IgD-negative memory B cell (primary cell): ENCODE data around the gene HK2. TPM values are rescaled to one million over a fixed set of nuclear protein-coding genes. Genes with fewer than 3 reads are reported as not detected.
"Not testable (repeated sequence)": the region's sequence is repeated elsewhere in the genome, so short reads cannot be mapped to it uniquely, and the experiment has no call there.

Source experiments
- H3K27ac Mint-ChIP-seq, 3 donors: one replicate each; pipeline ENCODE4 v1.8.0; 2020 to 2022; ENCODE audit warnings: mild to moderate bottlenecking in 3 of 3, mixed read lengths in 3 of 3, moderate library complexity in 1 of 3
- H3K27me3 Mint-ChIP-seq: one replicate; pipeline ENCODE4 v1.8.0; 2021; ENCODE audit warnings: mixed read lengths
- H3K36me3 Mint-ChIP-seq: one replicate; pipeline ENCODE4 v1.8.0; 2020; ENCODE audit warnings: mild to moderate bottlenecking, mixed read lengths
- H3K4me1 Mint-ChIP-seq, 3 donors: one replicate each; pipeline ENCODE4 v1.8.0; 2020 to 2022; ENCODE audit warnings: mixed read lengths in 3 of 3, mild to moderate bottlenecking in 1 of 3
- H3K4me3 Mint-ChIP-seq, 4 donors: one replicate each; pipeline ENCODE4 v1.8.0; 2020 to 2022; ENCODE audit warnings: mild to moderate bottlenecking in 4 of 4, mixed read lengths in 4 of 4, moderate library complexity in 3 of 4
- H3K9me3 Mint-ChIP-seq, 3 donors: one replicate each; pipeline ENCODE4 v1.8.0; 2020 to 2021; ENCODE audit warnings: mixed read lengths in 3 of 3, mild to moderate bottlenecking in 1 of 3
- polyA plus RNA-seq: library from polyadenylated mRNA; unstranded; fragments of 300-500 nt; fragmentation: Illumina TruSeq; gene quantifications from one replicate; pipeline ENCODE4 v1.2.3, GENCODE V29; 2021

HK2 gene
- polyA plus RNA-seq, 1 donor from 2014 or later: 4.3 TPM

DNA sequence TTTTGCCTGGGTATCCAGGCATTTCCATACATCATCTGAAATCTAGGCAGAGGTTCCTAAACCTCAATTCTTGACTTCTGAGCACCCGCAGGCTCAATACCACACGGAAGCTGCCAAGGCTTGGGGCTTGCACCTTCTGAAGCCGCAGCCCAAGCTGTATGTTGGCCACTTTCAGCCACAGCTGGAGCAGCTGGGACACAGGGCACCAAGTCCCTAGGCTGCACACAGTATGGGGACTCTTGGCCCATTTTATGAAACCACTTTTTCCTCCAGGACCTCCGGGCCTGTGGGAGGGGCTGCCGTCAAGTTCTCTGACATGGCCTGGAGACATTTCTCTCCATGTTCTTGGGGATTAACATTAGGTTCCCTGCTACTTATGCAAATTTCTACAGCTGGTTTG lies 72.5 kb downstream of the HK2 start:
- H3K27me3 Mint-ChIP-seq: peaks cover 17% of the 10 kb centered on the region
- H3K4me1 Mint-ChIP-seq: peaks cover 0 to 2% (median 0%) of the 10 kb centered on the region in 3 donors
- peaks cover 0 to 4% (median 2%) of the 10 kb centered on the region in 3 donors for H3K9me3 Mint-ChIP-seq
- no peak overlapping the region for H3K27ac Mint-ChIP-seq
- H3K36me3 Mint-ChIP-seq: peaks cover 1% of the 10 kb centered on the region
- no peak overlapping the region for H3K4me3 Mint-ChIP-seq

DNA sequence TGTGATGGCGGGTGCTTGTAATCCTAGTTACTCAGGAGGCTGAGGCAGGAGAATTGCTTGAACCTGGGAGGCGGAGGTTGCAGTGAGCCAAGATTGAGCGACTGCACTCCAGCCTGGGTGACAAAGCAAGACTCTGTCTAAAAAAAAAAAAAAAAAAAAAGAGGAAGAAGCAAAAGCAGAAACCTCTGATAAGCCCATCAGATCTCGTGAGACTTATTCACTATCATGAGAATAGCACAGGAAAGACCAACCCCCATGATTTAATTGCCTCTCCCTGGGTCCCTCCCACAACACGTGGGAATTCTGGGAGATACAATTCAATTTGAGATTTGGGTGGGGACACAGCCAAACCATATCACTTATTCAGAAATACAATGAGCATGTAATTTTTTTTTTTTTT lies 73.6 kb downstream of the HK2 start:
- not testable (repeated sequence) for H3K27ac Mint-ChIP-seq, H3K36me3 Mint-ChIP-seq, H3K9me3 Mint-ChIP-seq, H3K4me1 Mint-ChIP-seq, H3K4me3 Mint-ChIP-seq
- H3K27me3 Mint-ChIP-seq: peaks cover 23% of the 10 kb centered on the region

DNA sequence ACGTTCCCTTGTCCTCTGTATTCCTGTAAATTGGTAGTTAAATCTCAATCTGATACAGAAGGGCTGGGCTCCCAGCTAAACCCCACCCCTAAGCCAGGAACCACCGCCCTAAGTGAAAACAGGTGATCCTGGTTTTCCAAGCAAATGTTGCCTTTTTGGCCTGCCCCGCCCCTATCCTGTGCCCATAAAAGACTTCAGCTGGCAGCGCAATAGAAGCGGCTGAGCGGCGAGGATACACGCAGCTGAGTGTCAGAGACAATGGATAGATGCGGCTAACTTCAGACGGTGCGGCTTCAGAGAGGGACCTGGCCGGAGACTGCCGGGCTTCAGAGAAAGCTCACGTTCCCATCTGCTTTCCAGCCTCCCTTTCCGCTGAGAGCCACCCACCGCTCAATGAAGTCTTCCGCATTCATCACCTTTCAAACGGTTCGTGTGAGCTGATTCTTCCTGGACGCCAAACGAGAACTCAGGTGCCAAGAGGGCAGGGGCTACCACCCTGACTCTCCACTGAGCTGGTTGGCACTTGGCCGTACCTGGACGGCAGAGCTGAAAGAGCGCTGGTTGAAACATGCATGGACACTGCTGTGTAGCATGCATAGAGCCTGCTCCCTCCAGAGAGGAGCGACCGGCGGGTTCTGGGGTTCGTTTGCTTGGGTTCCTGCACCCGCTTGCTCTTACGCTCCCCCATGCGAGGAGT lies 75.0 kb downstream of the HK2 start:
- H3K27me3 Mint-ChIP-seq: peaks cover 28% of the 10 kb centered on the region
- no peak overlapping the region for H3K27ac Mint-ChIP-seq
- no peak overlapping the region for H3K4me3 Mint-ChIP-seq
- H3K9me3 Mint-ChIP-seq: peaks cover 0 to 4% (median 2%) of the 10 kb centered on the region in 3 donors
- H3K4me1 Mint-ChIP-seq: peaks cover 0 to 2% (median 0%) of the 10 kb centered on the region in 3 donors
- H3K36me3 Mint-ChIP-seq: peaks cover 1% of the 10 kb centered on the region

DNA sequence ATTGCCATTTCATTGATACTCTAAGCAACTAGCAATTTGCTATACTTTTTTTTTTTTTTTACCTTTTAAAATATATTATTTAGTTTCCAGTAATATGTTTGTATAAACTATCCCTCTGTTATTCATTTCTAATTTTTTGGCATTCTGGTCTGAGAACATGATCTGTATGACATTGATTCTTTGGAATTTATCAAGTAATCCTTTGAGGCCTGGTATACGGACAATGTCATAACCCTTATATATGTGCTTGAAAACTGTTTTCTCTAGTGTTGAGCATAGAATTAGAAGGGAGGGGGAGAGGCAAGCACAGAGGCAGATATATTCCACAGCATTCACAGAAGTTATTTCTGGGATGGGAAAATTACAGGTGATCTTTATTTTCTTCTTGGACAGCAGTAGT lies 76.3 kb downstream of the HK2 start:
- Mint-ChIP-seq H3K27ac (no peak overlapping the region), H3K36me3 (peaks cover 1% of the 10 kb centered on the region), H3K4me1 (peaks cover 0 to 2% (median 0%) of the 10 kb centered on the region in 3 donors), H3K9me3 (peaks cover 0 to 4% (median 2%) of the 10 kb centered on the region in 3 donors), H3K4me3 (no peak overlapping the region), H3K27me3 (peaks cover 30% of the 10 kb centered on the region)

DNA sequence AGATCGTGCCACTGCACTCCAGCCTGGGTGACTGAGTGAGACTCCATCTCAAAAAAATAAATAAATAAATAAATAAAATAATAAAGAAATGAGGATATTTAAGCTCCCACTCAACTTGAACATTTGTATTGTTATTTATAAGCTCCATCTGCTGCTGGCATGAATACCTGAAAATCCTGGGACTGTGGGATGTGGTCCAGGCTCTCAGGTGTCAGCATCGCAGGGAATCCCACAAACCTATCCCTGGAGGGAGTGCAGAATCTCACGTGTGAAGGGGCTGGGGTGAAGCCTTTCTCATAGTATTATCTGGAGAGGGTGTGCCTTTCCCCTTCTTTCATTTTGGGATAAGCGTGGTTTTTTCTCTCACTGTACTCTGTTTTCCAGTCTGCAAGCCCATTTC lies 77.1 kb downstream of the HK2 start:
- H3K27me3 Mint-ChIP-seq: peaks cover 30% of the 10 kb centered on the region
- H3K4me1 Mint-ChIP-seq: peaks cover 0 to 2% (median 0%) of the 10 kb centered on the region in 3 donors
- H3K36me3 Mint-ChIP-seq: peaks cover 1% of the 10 kb centered on the region
- no peak overlapping the region for H3K4me3 Mint-ChIP-seq
- peaks cover 0 to 4% (median 2%) of the 10 kb centered on the region in 3 donors for H3K9me3 Mint-ChIP-seq
- H3K27ac Mint-ChIP-seq: no peak overlapping the region

- no peaks in the 10 kb centered on the region for H3K9me3 Mint-ChIP-seq
- peaks cover 0 to 3% (median 1%) of the 10 kb centered on the region in 3 donors for H3K4me1 Mint-ChIP-seq
- peaks cover 24% of the 10 kb centered on the region for H3K27me3 Mint-ChIP-seq
- H3K4me3 Mint-ChIP-seq: no peak overlapping the region
- H3K27ac Mint-ChIP-seq: no peak overlapping the region
- no peaks in the 10 kb centered on the region for H3K36me3 Mint-ChIP-seq
Observed at GRCh38 chr2:74915743-74916142, 81.8 kb downstream of the HK2 start.

DNA sequence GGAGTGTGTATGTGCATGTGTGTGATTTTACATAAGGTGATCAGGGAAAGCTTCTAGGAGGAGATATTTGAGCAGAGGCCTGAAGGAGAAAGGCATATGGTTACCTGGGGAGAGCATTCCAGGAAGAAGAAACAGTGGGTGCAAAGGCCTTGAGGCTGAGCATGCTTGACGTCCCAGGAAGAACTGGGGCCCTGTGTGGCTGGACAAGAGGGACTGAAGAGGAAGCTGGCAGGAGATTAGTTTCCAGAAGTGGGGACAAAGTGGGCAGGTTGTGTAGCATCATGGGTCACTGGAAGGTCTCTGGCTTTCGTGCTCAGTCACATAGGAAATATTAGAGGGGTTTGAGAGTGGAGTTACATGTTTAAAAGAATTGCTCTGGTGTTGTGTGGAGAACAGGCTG lies 82.5 kb downstream of the HK2 start:
- no peaks in the 10 kb centered on the region for H3K9me3 Mint-ChIP-seq
- peak overlapping the region in 1 of 4 donors; percentile 6 for H3K4me3 Mint-ChIP-seq
- peaks cover 0 to 3% (median 1%) of the 10 kb centered on the region in 3 donors for H3K4me1 Mint-ChIP-seq
- peaks cover 20% of the 10 kb centered on the region for H3K27me3 Mint-ChIP-seq
- no peak overlapping the region for H3K27ac Mint-ChIP-seq
- no peaks in the 10 kb centered on the region for H3K36me3 Mint-ChIP-seq

DNA sequence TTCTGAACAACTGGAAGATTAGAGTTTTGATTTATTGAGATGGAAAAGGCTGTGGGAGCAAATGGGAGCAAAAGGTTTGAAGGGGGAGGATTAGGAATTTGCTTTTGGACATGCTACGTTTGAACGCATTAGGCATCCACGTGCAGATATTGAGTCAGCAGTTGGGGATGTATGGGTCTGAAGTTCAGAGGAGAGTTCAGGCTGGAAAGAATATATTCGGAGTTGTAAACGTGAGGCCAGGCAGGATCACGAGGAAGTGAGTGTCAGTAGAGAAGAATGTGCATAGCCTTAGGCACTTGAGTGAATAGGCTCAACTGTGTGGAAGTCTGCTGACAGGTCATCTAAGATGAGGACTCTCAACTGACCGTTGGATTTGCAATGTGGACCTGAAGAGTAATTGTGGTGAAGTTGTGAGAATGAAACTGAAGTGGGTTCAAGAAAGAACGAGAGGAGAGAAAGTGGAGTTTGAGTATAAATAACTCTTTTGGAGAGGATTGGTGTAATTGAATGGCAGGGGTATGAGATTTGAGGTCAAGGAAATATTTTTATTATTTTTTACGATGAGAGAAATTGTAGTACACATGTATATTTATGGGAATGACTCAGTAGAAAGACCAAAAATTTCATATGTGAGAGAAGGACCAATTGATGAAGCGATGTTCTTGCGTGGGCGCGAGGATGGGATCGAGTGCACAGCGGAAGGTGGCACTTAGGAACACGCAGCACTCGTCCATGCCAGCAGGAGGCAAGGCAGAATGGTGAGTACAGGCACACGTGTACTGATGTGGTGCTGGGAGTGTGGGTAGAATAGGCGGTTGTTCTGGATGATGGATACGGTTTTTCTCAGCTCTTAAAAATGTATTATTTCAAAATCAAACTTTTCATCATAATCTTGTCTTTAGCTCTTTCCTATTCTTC lies 84.0 kb downstream of the HK2 start:
- Mint-ChIP-seq H3K4me1 (peaks cover 1 to 6% (median 4%) of the 10 kb centered on the region in 3 donors), H3K27me3 (peaks cover 9% of the 10 kb centered on the region), H3K36me3 (no peaks in the 10 kb centered on the region), H3K27ac (peak overlapping the region in 1 of 3 donors; percentile 31), H3K4me3 (no peak overlapping the region), H3K9me3 (no peaks in the 10 kb centered on the region)

GRCh38 chr2:74919827-74920226 lies 85.9 kb downstream of the HK2 start:
- peak overlapping the region in 2 of 4 donors; percentile 30 to 49 for H3K4me3 Mint-ChIP-seq
- no peaks in the 10 kb centered on the region for H3K9me3 Mint-ChIP-seq
- peak overlapping the region in 1 of 3 donors; percentile 84 for H3K27ac Mint-ChIP-seq
- H3K27me3 Mint-ChIP-seq: peaks cover 7% of the 10 kb centered on the region
- H3K36me3 Mint-ChIP-seq: no peaks in the 10 kb centered on the region
- peaks cover 1 to 6% (median 6%) of the 10 kb centered on the region in 3 donors for H3K4me1 Mint-ChIP-seq

GRCh38 chr2:74921236-74921736 lies 87.4 kb downstream of the HK2 start:
- H3K36me3 Mint-ChIP-seq: no peaks in the 10 kb centered on the region
- peaks cover 7% of the 10 kb centered on the region for H3K27me3 Mint-ChIP-seq
- no peaks in the 10 kb centered on the region for H3K9me3 Mint-ChIP-seq
- H3K4me3 Mint-ChIP-seq: no peak overlapping the region
- no peak overlapping the region for H3K27ac Mint-ChIP-seq
- peaks cover 1 to 6% (median 6%) of the 10 kb centered on the region in 3 donors for H3K4me1 Mint-ChIP-seq

- peaks cover 4% of the 10 kb centered on the region for H3K27me3 Mint-ChIP-seq
- H3K4me3 Mint-ChIP-seq: peak overlapping the region in 1 of 4 donors; percentile 67
- H3K36me3 Mint-ChIP-seq: no peaks in the 10 kb centered on the region
- peak overlapping the region in 1 of 3 donors; percentile 37 for H3K27ac Mint-ChIP-seq
- H3K9me3 Mint-ChIP-seq: no peaks in the 10 kb centered on the region
- H3K4me1 Mint-ChIP-seq: peaks cover 1 to 6% (median 3%) of the 10 kb centered on the region in 3 donors
Observed at GRCh38 chr2:74922592-74923227, 88.8 kb downstream of the HK2 start.

DNA sequence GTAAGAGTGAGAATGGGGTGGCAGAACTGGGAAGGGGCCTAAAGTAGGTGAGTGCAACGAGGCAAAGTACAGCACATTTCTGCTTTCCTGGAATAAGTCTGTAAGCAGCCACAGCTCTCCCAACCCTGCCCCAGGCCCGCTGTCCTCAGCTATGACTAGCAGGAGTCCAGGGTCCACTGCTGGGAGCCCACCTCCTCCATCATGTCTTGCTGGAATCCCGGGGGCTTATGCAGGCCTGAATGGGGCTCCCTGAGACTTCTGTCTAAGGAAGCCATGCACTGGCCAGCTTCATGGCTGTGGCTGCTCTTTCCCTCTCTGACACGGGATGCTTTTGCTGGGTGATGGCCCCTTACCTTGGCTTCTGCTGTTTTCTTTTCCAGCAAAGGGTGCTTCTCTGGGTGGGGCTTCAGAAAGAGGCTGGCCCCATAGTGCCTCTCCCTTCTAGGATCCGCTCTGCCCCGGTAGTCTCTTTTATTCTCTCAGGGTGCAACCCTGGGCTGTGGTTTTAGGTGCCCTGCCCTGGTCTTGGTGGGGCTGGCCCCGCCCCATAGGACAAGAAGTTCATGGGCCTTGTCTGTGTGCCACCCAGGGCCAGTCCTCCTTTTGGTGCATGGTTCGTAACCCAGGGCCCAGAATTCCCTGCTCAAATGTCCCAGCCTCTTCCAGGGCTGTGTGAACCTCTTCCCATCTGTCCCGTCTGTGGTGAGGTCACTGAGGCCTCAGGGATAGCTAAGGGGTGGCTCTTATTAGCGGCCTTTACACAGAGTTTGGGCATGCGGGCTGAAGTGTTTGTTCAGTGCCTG lies 90.7 kb downstream of the HK2 start:
- peaks cover 1 to 6% (median 3%) of the 10 kb centered on the region in 3 donors for H3K4me1 Mint-ChIP-seq
- H3K27ac Mint-ChIP-seq: no peak overlapping the region
- H3K36me3 Mint-ChIP-seq: no peaks in the 10 kb centered on the region

GRCh38 chr2:74925361-74925786 lies 91.4 kb downstream of the HK2 start:
- no peaks in the 10 kb centered on the region for H3K9me3 Mint-ChIP-seq
- no peaks in the 10 kb centered on the region for H3K36me3 Mint-ChIP-seq
- no peak overlapping the region for H3K4me3 Mint-ChIP-seq
- peaks cover 7% of the 10 kb centered on the region for H3K27me3 Mint-ChIP-seq
- no peak overlapping the region for H3K27ac Mint-ChIP-seq
- peaks cover 0 to 6% (median 3%) of the 10 kb centered on the region in 3 donors for H3K4me1 Mint-ChIP-seq

More for the DNA sequence above, 90.7 kb downstream of the HK2 start:
- Mint-ChIP-seq H3K27me3 (peaks cover 5% of the 10 kb centered on the region), H3K4me3 (no peak overlapping the region), H3K9me3 (no peaks in the 10 kb centered on the region)

GRCh38 chr2:74927621-74928020 lies 93.7 kb downstream of the HK2 start:
- Mint-ChIP-seq H3K4me3 (no peak overlapping the region), H3K27ac (no peak overlapping the region), H3K4me1 (peaks cover 0 to 5% (median 3%) of the 10 kb centered on the region in 3 donors), H3K27me3 (peaks cover 7% of the 10 kb centered on the region), H3K36me3 (no peaks in the 10 kb centered on the region), H3K9me3 (no peaks in the 10 kb centered on the region)
